ENCODE data around the gene HAUS7. TPM values are rescaled to one million over a fixed set of nuclear protein-coding genes. Genes with fewer than 3 reads are reported as not detected.

Gene HAUS7
- total RNA-seq, 1 donor from 2014 or later = 32.5 TPM

DNA sequence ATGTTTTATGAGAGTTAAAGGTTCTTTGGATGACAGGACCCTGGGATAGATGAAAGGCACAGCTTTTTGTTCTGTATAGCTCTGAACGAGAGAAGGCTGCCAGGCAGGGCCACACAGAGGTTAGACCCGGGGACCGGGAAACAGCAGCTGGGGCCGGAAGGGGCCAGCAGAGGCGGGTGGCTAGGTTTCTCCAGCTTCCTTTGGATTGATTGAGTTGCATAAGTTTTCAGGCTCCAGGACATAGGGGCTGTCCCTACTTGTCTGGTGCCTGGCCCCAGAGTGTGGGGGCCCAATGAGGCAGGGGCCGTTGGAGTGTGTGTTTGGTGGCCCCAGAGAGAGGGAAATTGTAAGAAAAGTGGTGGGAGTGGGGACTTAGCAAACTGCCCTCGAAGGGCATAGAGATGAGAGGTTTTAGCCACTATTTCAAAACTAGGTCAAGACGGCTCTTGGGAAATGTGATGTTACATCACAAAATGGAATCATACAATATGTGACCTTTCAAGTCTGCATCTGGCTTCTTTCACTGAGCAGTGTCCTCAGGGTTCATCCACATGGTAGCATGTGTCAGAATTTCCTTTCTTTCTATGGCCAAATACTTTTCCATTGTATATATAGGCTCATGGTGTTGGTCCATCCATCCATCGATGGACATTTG, 55.4 kb downstream of the HAUS7 start:
- no peak overlapping the region for H3K4me3 Mint-ChIP-seq
- H3K4me1 Mint-ChIP-seq (ENCODE audit: unreplicated experiment) = no peaks in the 10 kb centered on the region
- DNase-seq (ENCODE audit: extremely low spot score, unreplicated experiment) = no peak
- TF ChIP-seq, protein P1, sequence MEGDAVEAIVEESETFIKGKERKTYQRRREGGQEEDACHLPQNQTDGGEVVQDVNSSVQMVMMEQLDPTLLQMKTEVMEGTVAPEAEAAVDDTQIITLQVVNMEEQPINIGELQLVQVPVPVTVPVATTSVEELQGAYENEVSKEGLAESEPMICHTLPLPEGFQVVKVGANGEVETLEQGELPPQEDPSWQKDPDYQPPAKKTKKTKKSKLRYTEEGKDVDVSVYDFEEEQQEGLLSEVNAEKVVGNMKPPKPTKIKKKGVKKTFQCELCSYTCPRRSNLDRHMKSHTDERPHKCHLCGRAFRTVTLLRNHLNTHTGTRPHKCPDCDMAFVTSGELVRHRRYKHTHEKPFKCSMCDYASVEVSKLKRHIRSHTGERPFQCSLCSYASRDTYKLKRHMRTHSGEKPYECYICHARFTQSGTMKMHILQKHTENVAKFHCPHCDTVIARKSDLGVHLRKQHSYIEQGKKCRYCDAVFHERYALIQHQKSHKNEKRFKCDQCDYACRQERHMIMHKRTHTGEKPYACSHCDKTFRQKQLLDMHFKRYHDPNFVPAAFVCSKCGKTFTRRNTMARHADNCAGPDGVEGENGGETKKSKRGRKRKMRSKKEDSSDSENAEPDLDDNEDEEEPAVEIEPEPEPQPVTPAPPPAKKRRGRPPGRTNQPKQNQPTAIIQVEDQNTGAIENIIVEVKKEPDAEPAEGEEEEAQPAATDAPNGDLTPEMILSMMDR (conservative IDR thresholded peaks at IDR 0.05) = no peak
- H3K27ac Mint-ChIP-seq = no peak overlapping the region
- H3K9me3 Mint-ChIP-seq = no peaks in the 10 kb centered on the region
- no peaks in the 10 kb centered on the region for H3K36me3 Mint-ChIP-seq
- H3K27me3 Mint-ChIP-seq = peaks cover 17% of the 10 kb centered on the region

DNA sequence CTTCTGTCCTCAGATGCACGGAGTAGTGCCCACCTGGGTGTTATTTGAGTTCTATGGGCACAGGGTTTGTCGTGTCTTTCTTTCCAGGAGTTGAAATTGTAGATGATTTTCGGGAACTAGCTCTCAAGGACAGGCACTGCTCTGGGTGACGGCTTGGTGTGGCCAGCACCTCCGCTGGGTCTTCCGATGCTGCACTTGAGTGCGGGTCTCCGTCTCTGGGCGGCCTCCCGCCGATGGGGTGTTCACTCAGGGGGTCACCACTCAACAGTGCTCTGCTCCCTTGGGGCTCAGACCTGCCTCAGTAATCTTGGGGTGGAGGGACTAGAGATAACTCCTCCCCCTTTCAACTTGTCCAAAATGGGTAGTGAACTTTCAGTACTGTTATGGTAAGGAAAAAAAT, 56.6 kb downstream of the HAUS7 start:
- no peaks in the 10 kb centered on the region for H3K4me1 Mint-ChIP-seq (ENCODE audit: unreplicated experiment)
- no peaks in the 10 kb centered on the region for H3K36me3 Mint-ChIP-seq
- H3K27me3 Mint-ChIP-seq = peaks cover 17% of the 10 kb centered on the region
- DNase-seq (ENCODE audit: extremely low spot score, unreplicated experiment) = no peak
- H3K4me3 Mint-ChIP-seq = no peak overlapping the region
- H3K9me3 Mint-ChIP-seq = no peaks in the 10 kb centered on the region
- TF ChIP-seq, protein P1 (conservative IDR thresholded peaks at IDR 0.05) = no peak
- H3K27ac Mint-ChIP-seq = no peak overlapping the region

DNA sequence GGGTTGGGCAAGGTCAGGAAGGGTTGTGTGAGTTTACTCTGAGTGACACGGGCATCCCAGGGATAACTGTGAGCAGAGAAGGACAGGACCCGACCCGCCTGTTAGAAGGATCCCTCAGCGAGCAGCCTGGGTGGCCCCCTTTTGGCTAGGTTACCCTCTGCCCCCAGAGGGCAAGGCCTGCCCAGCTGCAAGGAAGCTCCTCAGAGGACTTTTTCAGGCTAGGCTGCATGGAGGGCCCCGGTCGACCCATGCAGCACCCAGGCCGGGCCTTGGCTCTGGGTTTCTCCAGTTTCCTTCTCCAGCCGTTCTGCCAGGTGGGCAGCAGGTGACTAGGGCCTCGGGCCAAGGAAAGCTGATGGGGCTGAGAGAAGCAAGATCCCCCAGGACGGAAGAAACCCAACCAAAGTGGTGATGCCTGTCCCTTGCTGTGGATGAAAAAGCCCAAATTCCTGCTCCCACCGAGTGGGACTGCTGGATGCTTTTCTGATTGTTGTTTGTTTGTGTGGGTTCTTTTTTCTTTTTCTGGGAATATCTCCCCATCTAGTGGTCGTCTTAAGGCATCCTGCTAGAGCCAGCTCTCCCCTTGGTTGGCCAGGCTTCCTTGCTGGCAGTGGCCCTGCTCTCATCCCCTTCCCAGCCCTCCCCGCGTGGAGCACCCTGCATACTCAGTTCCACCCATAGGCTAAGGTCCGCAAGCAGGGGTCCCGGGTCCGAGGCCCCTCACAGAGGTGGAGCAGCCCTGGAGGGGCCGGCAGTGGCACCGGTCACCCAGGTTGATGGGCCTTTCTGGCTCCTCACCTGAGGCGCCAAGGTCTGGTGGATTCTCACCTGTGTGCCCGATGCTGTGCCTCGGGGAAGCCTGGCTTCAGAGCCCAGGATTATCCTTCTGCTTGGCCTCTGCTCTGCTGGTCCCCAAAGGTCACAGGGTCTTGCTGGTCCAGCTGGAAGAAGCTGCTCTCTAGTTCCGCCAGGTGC, 57.3 kb downstream of the HAUS7 start:
- DNase-seq (ENCODE audit: extremely low spot score, unreplicated experiment) = no peak
- Mint-ChIP-seq H3K27ac (no peak overlapping the region), H3K9me3 (no peaks in the 10 kb centered on the region), H3K27me3 (peaks cover 17% of the 10 kb centered on the region), H3K36me3 (no peaks in the 10 kb centered on the region), H3K4me3 (no peak overlapping the region), H3K4me1 (ENCODE audit: unreplicated experiment) (no peaks in the 10 kb centered on the region)
- TF ChIP-seq, protein P1 (conservative IDR thresholded peaks at IDR 0.05) = peak; percentile 36

DNA sequence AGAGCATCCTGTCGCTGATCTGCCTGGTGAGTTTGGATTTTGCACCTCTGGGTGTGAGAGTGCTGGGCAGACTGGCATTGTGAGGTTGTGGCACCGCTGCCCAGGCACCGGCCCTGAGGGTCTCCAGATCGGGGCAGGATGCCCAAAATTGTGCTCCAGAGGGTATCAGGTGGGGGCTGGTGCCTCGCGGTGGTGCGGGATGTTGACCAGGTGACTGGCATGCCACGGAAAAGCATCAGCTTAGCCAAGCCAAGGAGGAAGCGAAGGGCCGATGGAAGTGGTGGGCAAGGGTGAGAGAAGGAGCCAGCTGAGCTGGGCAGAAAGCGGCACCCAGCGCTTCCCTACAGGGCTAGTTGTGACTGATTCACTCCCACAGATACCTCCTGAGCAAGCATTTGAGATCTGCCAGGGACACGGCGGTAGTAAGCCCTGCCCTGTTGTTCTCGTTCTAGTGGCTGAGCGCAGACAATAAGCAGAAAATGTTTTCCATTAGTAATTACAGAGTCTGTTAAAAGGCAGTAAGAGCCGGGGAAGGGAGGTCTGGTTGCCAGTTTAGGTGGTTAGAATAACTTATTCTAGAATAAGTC, 58.3 kb downstream of the HAUS7 start:
- H3K27me3 Mint-ChIP-seq = peaks cover 17% of the 10 kb centered on the region
- H3K4me3 Mint-ChIP-seq = no peak overlapping the region
- H3K36me3 Mint-ChIP-seq = no peaks in the 10 kb centered on the region
- H3K27ac Mint-ChIP-seq = no peak overlapping the region
- H3K9me3 Mint-ChIP-seq = no peaks in the 10 kb centered on the region
- DNase-seq (ENCODE audit: extremely low spot score, unreplicated experiment) = no peak
- TF ChIP-seq, protein P1 (conservative IDR thresholded peaks at IDR 0.05) = no peak
- H3K4me1 Mint-ChIP-seq (ENCODE audit: unreplicated experiment) = no peaks in the 10 kb centered on the region

DNA sequence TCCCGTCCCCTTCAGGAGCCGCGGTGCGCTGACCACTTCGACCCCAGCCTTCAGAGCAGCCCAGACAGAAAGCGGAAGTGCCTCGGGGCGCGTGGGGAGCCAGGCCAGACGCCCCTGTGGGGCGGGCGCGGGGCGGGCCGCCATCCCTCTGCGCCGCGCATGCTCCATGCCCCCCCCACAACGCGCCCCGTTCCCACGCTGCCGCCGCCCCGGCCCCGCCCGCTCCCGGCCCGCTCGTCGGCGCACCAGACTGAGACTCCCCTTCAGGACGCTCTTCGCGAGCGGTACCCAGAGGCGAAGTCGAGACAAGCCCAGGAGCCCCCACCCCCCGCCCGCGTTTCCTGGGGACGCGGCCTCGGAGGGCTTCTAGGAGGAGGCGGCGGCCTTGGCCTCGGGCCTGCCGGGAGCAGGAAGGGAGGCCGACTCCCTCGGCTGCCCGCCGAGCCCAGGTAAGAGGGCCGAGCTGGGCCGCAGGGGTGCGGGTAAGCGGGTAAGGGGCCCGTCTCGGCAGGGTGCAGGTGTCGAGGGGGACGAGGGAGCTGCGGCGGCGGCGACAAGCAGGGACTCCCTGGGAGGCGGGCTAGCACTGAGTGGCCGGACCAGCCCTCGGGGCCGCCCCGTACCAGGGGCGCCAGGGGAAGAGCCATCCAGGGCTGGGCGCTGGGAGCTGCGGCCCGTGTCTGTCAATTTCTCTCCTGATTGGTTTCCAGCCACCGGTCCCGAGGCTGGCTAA, 59.0 kb downstream of the HAUS7 start, which contains the start of gene ZFP92:
ZFP92 (plus strand) TSS at position 218 of the 733 bp plus-strand sequence. CDS start 6,851 bp downstream, outside the sequence.
- H3K4me3 Mint-ChIP-seq = peak within 1 kb of the TSS; percentile 49
- H3K4me1 Mint-ChIP-seq (ENCODE audit: unreplicated experiment) = no peaks in the 10 kb centered on the region
- H3K9me3 Mint-ChIP-seq = no peaks in the 10 kb centered on the region
- no peak within 1 kb of the TSS for H3K27ac Mint-ChIP-seq
- H3K27me3 Mint-ChIP-seq = peaks cover 20% of the 10 kb centered on the region
- no peaks in the 10 kb centered on the region for H3K36me3 Mint-ChIP-seq
- TF ChIP-seq, protein P1 (conservative IDR thresholded peaks at IDR 0.05) = no peak
- DNase-seq (ENCODE audit: extremely low spot score, unreplicated experiment) = no peak

Measured in type B pancreatic cell (in vitro differentiated cells).